Parathyroid adenoma (tissue), 2 donors: ENCODE data around the gene LAP3.

Experiments used
- H2AFZ ChIP-seq: fragments of 300-600 bp; sonication (generic); one replicate; pipeline ENCODE4 v1.7.0; 2017; ENCODE audit warnings: antibody characterized with exemption, mild to moderate bottlenecking
- H3K27ac ChIP-seq: fragments of 300-600 bp; sonication (generic); one replicate; pipeline ENCODE4 v1.7.0; 2017
- H3K27me3 ChIP-seq: fragments of 300-600 bp; sonication (generic); one replicate; pipeline ENCODE4 v1.7.0; 2017; ENCODE audit warnings: low read length; ENCODE audit not compliant: control insufficient read depth, insufficient read depth
- H3K36me3 ChIP-seq: fragments of 300-600 bp; sonication (generic); one replicate; pipeline ENCODE4 v1.7.0; 2017; ENCODE audit warnings: low read length; ENCODE audit not compliant: control insufficient read depth, insufficient read depth
- H3K4me1 ChIP-seq: fragments of 300-600 bp; sonication (generic); one replicate; pipeline ENCODE4 v1.7.0; 2017; ENCODE audit warnings: control low read depth
- H3K4me2 ChIP-seq: fragments of 300-600 bp; sonication (generic); one replicate; pipeline ENCODE4 v1.7.0; 2017; ENCODE audit warnings: low read length
- H3K4me3 ChIP-seq: fragments of 300-600 bp; sonication (generic); one replicate; pipeline ENCODE4 v1.7.0; 2017; ENCODE audit warnings: low read depth, low read length
- H3K79me2 ChIP-seq: fragments of 300-600 bp; sonication (generic); one replicate; pipeline ENCODE4 v1.7.0; 2017; ENCODE audit warnings: control low read depth
- H3K9ac ChIP-seq: fragments of 300-600 bp; sonication (generic); one replicate; pipeline ENCODE4 v1.7.0; 2017; ENCODE audit warnings: mild to moderate bottlenecking
- H3K9me3 ChIP-seq: fragments of 300-600 bp; sonication (generic); one replicate; pipeline ENCODE4 v1.7.0; 2017; ENCODE audit warnings: low read length; ENCODE audit not compliant: control insufficient read depth
- TF ChIP-seq, protein P1 (sequence below): fragments of 300-600 bp; sonication (generic); IDR thresholded peaks from one replicate; pipeline ENCODE4 v1.7.0; 2017; ENCODE audit warnings: antibody characterized with exemption, mild to moderate bottlenecking
- donor health status: primary hyperparathyroidism.

LAP3 gene

DNA sequence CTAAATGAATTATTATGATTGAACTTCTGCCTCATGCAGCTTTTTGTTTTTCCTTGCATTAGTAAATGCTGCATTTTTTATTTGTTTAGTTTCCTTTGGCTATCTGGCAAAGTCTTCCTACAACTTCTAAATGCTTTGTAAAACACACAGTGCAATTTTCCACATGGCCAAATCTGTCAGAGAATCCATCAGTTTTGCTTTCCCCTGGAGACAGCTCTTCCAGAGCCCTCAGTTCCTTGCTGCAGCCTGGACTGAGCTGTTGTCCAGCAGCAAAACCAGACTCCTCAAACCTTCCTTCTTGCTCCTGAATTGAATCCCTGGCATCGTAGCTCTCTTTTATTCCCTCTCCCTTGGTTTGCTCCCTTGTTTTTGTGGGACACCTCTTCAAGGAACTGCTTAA is 80.1 kb downstream of the LAP3 start:
- Histone ChIP-seq H3K9ac (no peak overlapping the region), H3K9me3 (no peaks in the 10 kb centered on the region), H3K36me3 (no peaks in the 10 kb centered on the region), H3K27me3 (no peaks in the 10 kb centered on the region), H3K4me1 (no peaks in the 10 kb centered on the region), H3K4me3 (no peak overlapping the region), H3K4me2 (no peak overlapping the region), H3K27ac (no peak overlapping the region), H2AFZ (no peak overlapping the region), H3K79me2 (no peaks in the 10 kb centered on the region)
- TF ChIP-seq, protein P1, sequence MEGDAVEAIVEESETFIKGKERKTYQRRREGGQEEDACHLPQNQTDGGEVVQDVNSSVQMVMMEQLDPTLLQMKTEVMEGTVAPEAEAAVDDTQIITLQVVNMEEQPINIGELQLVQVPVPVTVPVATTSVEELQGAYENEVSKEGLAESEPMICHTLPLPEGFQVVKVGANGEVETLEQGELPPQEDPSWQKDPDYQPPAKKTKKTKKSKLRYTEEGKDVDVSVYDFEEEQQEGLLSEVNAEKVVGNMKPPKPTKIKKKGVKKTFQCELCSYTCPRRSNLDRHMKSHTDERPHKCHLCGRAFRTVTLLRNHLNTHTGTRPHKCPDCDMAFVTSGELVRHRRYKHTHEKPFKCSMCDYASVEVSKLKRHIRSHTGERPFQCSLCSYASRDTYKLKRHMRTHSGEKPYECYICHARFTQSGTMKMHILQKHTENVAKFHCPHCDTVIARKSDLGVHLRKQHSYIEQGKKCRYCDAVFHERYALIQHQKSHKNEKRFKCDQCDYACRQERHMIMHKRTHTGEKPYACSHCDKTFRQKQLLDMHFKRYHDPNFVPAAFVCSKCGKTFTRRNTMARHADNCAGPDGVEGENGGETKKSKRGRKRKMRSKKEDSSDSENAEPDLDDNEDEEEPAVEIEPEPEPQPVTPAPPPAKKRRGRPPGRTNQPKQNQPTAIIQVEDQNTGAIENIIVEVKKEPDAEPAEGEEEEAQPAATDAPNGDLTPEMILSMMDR = no peak
